Measurements from ENCODE around the gene BTBD2.
A peak's percentile ranks its signal among the peaks of the same experiment; 100 is the strongest.
"Not testable (repeated sequence)": the region's sequence is repeated elsewhere in the genome, so short reads cannot be mapped to it uniquely, and the experiment has no call there.

Gene BTBD2

GRCh38 chr19:2039089-2039958 lies 23.8 kb upstream of the BTBD2 start:
- no peak for DNase-seq

GRCh38 chr19:2038284-2039088 lies 23.0 kb upstream of the BTBD2 start:
- no peak for DNase-seq

- DNase-seq, result no peak
These were observed 22.2 kb upstream of the BTBD2 start for GRCh38 chr19:2037651-2038255.

GRCh38 chr19:2036424-2036823 lies 20.9 kb upstream of the BTBD2 start:
- DNase-seq, result no peak

- DNase-seq, result no peak
These were observed 20.1 kb upstream of the BTBD2 start for GRCh38 chr19:2035590-2035991.

GRCh38 chr19:2034729-2035589 lies 19.4 kb upstream of the BTBD2 start:
- peak in 3 of 4 experiments; percentile 27 to 52 (median 34) for DNase-seq

GRCh38 chr19:2034253-2034652 lies 18.7 kb upstream of the BTBD2 start:
- not testable (repeated sequence) for DNase-seq

- DNase-seq, result no peak
These were observed 18.3 kb upstream of the BTBD2 start for GRCh38 chr19:2033825-2034159.

- DNase-seq, result no peak
These were observed 17.8 kb upstream of the BTBD2 start for GRCh38 chr19:2033115-2033824.

- peak in 2 of 4 experiments; percentile 37 to 42 for DNase-seq
These were observed 16.9 kb upstream of the BTBD2 start for GRCh38 chr19:2032296-2032941.

GRCh38 chr19:2027361-2027760 lies 11.8 kb upstream of the BTBD2 start:
- no peak for DNase-seq

- no peak for DNase-seq
These were observed 11.3 kb upstream of the BTBD2 start for GRCh38 chr19:2026770-2027169.

- DNase-seq, result no peak
These were observed 6.8 kb upstream of the BTBD2 start for GRCh38 chr19:2022289-2022688.

- DNase-seq, result no peak
These were observed 6.1 kb upstream of the BTBD2 start for GRCh38 chr19:2021453-2022140.

- no peak for DNase-seq
These were observed 3.2 kb upstream of the BTBD2 start for GRCh38 chr19:2018752-2019151.

GRCh38 chr19:2016041-2016807 lies 710 bp upstream of the BTBD2 start:
- no peak for DNase-seq

- no peak for DNase-seq
These were observed 545 bp downstream of the BTBD2 start for GRCh38 chr19:2014731-2015607.

GRCh38 chr19:2014131-2014571 lies 1.4 kb downstream of the BTBD2 start:
- no peak for DNase-seq

- DNase-seq, result no peak
These were observed 1.9 kb downstream of the BTBD2 start for GRCh38 chr19:2013683-2013961.

Measured in activated CD4-positive, CD25-positive, alpha-beta regulatory T cell (primary cell).